Measurements from ENCODE around the gene LURAP1L.
"Not testable (repeated sequence)": the region's sequence is repeated elsewhere in the genome, so short reads cannot be mapped to it uniquely, and the experiment has no call there.

LURAP1L gene

DNA sequence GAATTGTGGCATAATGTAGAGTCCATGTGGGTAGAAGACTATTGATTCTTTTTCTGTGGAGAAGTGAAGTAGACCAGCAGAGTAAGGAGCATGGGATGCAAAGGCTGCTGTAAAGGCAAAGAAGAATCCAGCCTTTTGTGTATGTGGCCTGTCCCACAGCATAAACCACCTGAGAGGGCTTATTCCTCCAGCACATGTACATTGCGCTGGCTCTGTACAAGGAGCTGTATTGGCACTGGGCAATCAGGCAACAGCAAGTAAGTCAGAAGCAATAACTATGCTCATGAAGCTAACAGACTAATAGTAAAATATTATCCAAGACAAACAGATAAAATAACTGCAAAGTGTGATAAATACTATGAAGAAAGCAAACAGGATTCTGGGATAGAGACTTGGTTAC lies 86.2 kb downstream of the LURAP1L start:
- no peak for DNase-seq (ENCODE audit: low read depth in 2 of 2)

DNA sequence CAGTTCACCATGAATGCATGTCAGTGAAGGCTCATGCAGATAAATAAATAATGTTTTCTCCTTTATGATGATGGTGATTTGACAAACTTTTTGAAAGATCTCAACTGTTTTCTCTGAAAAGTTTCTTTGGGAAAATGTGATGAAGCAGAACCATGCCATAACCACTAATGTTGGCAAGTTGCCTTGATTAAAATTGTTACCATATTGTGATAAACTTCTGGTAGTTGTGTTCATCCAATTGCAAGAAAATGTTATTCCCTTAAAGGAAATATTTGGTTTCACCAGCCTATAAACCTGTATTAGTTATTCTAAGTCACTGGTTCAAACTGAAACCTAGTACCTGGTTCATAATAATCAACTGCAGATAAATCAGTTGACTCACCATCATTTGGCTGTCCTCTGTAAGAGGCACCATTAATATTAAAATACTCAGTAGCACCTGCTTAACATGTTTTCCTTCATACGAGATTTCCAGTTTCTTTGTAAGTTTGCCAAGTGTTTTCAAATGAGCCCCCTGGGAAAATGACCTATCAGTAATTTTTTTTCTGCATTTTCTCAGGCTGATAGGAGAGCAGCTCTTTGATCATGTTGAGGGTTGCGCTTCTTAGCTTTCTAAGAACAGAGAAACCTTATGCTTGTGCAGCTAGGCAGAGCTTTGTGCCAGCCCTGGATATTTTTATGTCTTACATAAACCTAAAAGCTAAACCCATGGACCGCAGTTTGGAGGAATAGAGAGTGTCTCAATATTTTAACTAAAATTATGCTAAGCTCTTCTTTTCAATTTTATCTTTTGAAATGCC lies 88.0 kb downstream of the LURAP1L start:
- no peak for DNase-seq (ENCODE audit: low read depth in 2 of 2)

- no peak for DNase-seq (ENCODE audit: low read depth in 2 of 2)
Measured at GRCh38 chr9:12863618-12864017, 88.8 kb downstream of the LURAP1L start.

GRCh38 chr9:12865380-12865779 lies 90.6 kb downstream of the LURAP1L start:
- not testable (repeated sequence) for DNase-seq (ENCODE audit: low read depth in 2 of 2)

All from stimulated activated CD8-positive, alpha-beta memory T cell treated with anti-CD3 and anti-CD28 coated beads, Interleukin-7, amount 100 ng/mL, for 4 hours (primary cell).